VCaP (cell line): Measurements from ENCODE around the gene GUK1.
A peak's percentile ranks its signal among the peaks of the same experiment; 100 is the strongest.
"Not testable (repeated sequence)": the region's sequence is repeated elsewhere in the genome, so short reads cannot be mapped to it uniquely, and the experiment has no call there.

Source experiments
- H3K27ac ChIP-seq: fragments of 450-650 bp; 2 replicates; pipeline ENCODE4 v1.5.1; 2017
- CTCF ChIP-seq: fragments of 450-650 bp; conservative IDR thresholded peaks from 2 replicates; pipeline ENCODE4 v1.5.1; 2017; ENCODE audit warnings: mild to moderate bottlenecking, moderate library complexity

Gene GUK1

DNA sequence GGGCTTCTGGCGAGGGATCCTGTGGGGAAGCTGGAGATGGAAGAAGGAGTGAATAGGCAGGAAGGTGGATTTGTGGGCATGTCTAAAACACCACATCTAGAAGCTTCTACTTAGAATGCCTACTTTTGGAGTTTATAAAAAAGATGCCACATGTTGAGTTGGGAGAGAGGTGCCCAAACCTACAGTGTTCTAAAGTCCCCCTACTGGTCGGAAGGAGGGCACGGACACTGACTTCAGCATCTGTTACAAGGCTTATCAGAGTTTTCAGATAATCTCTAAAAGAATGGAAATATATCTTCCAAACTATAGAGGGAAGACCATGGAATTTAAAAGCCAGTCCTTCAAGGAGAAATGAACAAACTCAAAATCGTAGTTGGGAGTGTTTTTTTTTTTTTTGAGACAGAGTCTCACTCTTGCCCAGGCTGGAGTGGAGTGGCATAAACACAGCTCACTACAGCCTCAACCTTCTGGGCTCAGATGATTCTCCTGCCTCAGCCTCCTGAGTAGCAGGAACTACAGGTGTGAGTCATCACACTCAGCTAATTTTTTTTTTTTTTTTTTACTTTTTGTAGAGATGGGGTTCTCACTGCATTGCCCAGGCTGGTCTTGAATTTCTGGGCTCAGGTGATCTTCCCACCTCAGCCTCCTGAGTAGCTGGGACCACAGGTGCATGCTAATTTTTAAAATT, 40.3 kb downstream of the GUK1 start:
- H3K27ac ChIP-seq = no peak overlapping the region
- TF ChIP-seq CTCF = 0 out of 2 replicates have a peak, but pooled peaks have one; percentile 15

DNA sequence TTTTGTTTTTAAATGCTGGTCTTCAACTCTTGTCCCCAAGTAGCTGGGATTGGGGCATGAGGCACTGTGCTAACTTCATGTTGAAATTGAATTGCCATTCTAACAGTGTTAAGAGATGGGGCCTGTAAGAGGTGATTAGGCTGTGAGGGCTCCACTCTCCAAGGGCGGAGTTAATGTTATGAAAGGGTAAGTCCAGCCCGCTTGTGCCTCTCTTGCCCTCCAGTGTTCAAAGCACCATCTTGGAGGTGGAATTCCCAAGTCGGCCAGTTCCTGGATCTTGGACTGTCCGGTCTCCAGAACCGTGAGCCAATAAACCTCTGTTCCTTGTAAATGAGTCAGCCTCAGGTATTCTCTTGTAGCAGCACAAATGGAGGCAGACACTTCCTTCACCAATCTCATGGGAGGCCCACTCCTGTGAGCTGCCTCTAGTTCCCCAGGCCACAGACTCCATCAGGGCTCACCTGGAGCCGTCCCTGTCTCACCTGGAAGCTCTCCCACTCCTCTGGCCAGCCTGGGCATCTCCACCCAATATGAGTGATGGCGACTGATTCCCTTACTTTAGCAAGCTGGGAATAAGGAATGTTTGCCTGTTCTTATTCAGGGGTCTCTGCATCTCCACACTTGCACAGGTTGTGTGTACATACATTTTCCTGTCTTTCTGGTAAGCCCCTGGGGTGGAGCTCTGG, 41.0 kb downstream of the GUK1 start:
- TF ChIP-seq CTCF = no peak
- H3K27ac ChIP-seq = no peak overlapping the region

DNA sequence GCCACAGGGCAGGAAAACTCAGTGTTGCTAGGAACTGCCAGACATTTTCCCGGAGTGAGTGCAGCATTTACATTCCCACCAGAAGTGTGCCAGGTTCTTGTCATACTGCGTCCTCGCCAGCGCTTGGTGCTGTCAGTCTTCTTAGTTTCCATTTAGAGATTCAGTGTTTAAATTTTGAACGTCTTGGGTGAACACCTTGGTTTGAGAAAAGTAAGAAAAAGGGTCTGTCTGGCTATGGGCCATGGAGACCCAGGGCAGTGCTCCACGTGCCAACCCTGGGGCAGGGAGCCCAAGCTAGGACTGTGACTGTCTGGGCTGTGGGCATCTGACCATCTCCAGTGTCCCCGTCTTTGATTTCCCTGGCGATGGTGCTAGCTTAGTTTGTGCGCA, 41.6 kb downstream of the GUK1 start:
- no peak overlapping the region for H3K27ac ChIP-seq
- TF ChIP-seq CTCF = no peak

DNA sequence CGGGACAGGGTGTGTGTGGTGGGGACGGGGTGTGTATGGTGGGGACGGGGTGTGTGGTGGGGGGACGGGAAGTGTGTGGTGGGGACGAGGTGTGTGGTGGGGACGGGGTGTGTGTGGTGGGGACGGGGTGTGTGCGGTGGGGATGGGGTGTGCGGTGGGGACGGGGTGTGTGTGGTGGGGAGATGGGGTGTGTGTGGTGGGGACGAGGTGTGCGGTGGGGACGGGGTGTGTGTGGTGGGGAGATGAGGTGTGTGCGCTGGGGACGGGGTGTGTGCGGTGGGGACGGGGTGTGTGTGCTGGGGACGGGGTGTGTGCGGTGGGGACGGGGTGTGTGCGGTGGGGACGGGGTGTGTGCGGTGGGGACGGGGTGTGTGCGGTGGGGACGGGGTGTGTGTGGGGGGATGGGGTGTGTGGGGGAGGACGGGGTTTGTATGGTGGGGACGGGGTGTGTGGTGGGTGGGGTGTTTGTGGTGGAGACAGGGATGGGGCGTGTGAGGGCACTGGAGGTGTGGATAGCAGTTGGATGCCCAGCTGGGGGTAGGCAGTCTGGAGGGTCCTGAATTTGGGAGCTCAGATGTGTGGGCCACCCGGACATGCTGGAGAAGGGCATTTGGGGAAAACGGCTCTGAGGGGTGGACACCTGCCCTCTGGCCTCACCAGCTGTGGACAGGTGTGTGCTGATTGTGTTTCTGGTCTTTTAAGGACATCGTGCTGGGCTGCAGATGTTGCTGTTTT, 42.4 kb downstream of the GUK1 start:
- no peak for TF ChIP-seq CTCF
- no peak overlapping the region for H3K27ac ChIP-seq

- H3K27ac ChIP-seq = no peak overlapping the region
- TF ChIP-seq CTCF = no peak
Observed at GRCh38 chr1:228184152-228184551, 44.1 kb downstream of the GUK1 start.

DNA sequence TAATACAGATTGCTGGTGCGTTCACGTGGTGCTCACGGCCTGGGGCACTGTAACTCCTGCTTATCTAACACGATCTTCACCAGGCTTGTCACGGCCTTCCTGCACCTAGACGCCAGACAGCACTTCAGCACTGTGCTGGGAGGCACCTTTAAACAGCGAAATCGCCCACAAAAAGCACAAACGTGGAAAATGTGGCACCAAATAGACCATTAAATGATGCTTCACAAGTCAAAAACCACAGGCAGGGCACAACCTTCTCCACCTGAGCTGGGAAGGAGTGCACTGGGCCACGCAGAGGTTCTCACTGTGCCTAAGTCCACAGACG, 45.5 kb downstream of the GUK1 start:
- H3K27ac ChIP-seq = no peak overlapping the region
- TF ChIP-seq CTCF = no peak

DNA sequence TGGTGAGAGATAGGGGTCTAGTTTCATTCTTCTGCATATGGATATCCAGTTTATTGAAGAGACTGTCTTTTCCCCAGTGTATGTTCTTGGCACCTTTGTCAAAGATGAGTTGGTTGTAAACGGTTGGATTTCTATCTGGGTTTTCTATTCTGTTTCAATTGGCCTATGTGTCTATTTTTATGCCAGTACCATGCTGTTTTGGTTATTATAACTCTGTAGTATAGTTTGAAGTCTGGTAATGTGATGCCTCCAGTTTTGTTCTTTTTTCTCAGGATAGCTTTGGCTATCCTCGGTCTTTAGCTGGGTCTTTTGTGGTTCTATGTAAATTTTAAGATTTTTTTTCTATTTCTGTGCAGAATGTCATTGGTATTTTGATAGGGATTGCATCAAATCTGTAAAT, 48.2 kb downstream of the GUK1 start:
- not testable (repeated sequence) for H3K27ac ChIP-seq

DNA sequence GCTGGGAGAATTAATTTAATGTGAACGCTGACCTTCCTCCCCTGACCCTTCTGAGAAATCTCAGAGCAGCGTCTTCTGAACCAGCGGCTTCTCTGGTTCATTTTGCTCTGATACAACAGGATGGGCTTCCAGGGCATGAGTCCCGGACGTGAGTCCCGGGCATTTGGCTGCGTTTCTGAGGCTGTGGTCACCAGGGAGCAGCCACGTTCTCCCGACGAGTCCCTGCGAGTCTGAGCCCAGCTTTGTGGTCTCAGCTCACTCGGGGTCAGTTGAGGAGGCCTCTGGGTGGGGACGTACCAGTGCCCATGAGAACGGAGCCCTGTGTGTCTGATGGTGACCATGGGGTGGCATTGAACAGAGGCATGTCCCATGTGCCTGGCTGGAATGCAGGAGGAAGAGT, 50.1 kb downstream of the GUK1 start:
- no peak for TF ChIP-seq CTCF
- H3K27ac ChIP-seq = no peak overlapping the region
